GM23338 (cell line): ENCODE measurements around the gene C1QA. TPM values are rescaled to one million over a fixed set of nuclear protein-coding genes. Genes with fewer than 3 reads are reported as not detected.
A peak's percentile ranks its signal among the peaks of the same experiment; 100 is the strongest.

Source experiments
- ATAC-seq: fragments of 200-7000 bp; cut with Tn5 transposase; 3 replicates; pipeline ENCODE4 v1.9.1; 2020
- DNase-seq: peaks from one replicate; pipeline ENCODE4 v3.0.0-alpha.2; 2015; ENCODE audit warnings: low spot score
- H2AFZ ChIP-seq: fragments of 200-600 bp; sonication (generic); 2 replicates; pipeline ENCODE4 v1.8.0; 2016; ENCODE audit warnings: antibody characterized with exemption, mild to moderate bottlenecking, moderate library complexity
- H3F3A ChIP-seq: fragments of 200-600 bp; sonication (generic); replicated peaks from 2 replicates; pipeline ENCODE4 v1.8.0; 2017; ENCODE audit warnings: antibody characterized with exemption, mixed run types, low read depth
- H3K27ac ChIP-seq: fragments of 200-600 bp; sonication (generic); 2 replicates; pipeline ENCODE4 v1.6.1; 2016; ENCODE audit warnings: low read depth
- H3K27me3 ChIP-seq: fragments of 200-600 bp; sonication (generic); 2 replicates; pipeline ENCODE4 v1.8.0; 2016; ENCODE audit warnings: mild to moderate bottlenecking, mixed run types, moderate library complexity; ENCODE audit not compliant: insufficient read depth
- H3K36me3 ChIP-seq: fragments of 200-600 bp; sonication (generic); 2 replicates; pipeline ENCODE4 v1.8.0; 2016; ENCODE audit warnings: mild to moderate bottlenecking; ENCODE audit not compliant: insufficient read depth
- H3K4me1 ChIP-seq: fragments of 200-600 bp; sonication (generic); 2 replicates; pipeline ENCODE4 v1.8.0; 2016; ENCODE audit warnings: mild to moderate bottlenecking, moderate library complexity; ENCODE audit not compliant: insufficient read depth
- H3K4me2 ChIP-seq: fragments of 200-600 bp; sonication (generic); 2 replicates; pipeline ENCODE4 v1.7.1; 2017; ENCODE audit warnings: mixed run types
- H3K4me3 ChIP-seq: fragments of 200-600 bp; sonication (generic); 2 replicates; pipeline ENCODE4 v1.6.1; 2016; ENCODE audit warnings: mixed run types
- H3K79me2 ChIP-seq: fragments of 200-600 bp; sonication (generic); replicated peaks from 2 replicates; pipeline ENCODE4 v1.8.0; 2017; ENCODE audit warnings: mild to moderate bottlenecking; ENCODE audit not compliant: insufficient read depth
- H3K9me2 ChIP-seq: fragments of 200-600 bp; sonication (generic); 2 replicates; pipeline ENCODE4 v1.8.0; 2017; ENCODE audit not compliant: insufficient read depth
- H4K20me1 ChIP-seq: fragments of 200-600 bp; sonication (generic); replicated peaks from 2 replicates; pipeline ENCODE4 v1.8.0; 2017; ENCODE audit warnings: mild to moderate bottlenecking; ENCODE audit not compliant: insufficient read depth
- H3K27ac Mint-ChIP-seq: 2 replicates; pipeline ENCODE4 v1.8.0; 2020; ENCODE audit warnings: inconsistent platforms, mild to moderate bottlenecking, moderate library complexity, mixed read lengths
- H3K27me3 Mint-ChIP-seq: 3 replicates; pipeline ENCODE4 v1.8.0; 2022; ENCODE audit warnings: low read depth, mild to moderate bottlenecking, moderate library complexity, mixed read lengths, inconsistent platforms; ENCODE audit not compliant: insufficient read depth, poor library complexity
- H3K36me3 Mint-ChIP-seq: 3 replicates; pipeline ENCODE4 v1.8.0; 2021; ENCODE audit warnings: low read depth, mild to moderate bottlenecking, inconsistent platforms, moderate library complexity, mixed read lengths
- H3K4me1 Mint-ChIP-seq: 3 replicates; pipeline ENCODE4 v1.8.0; 2020; ENCODE audit warnings: mild to moderate bottlenecking, inconsistent platforms, mixed read lengths
- H3K4me3 Mint-ChIP-seq: 3 replicates; pipeline ENCODE4 v1.8.0; 2021; ENCODE audit warnings: moderate library complexity, mild to moderate bottlenecking, inconsistent platforms, mixed read lengths
- H3K9me3 Mint-ChIP-seq: 3 replicates; pipeline ENCODE4 v1.8.0; 2020; ENCODE audit warnings: moderate library complexity, mild to moderate bottlenecking, inconsistent platforms, mixed read lengths
- CREB1 ChIP-seq: fragments of 250-450 bp; sonication (Bioruptor Pico); IDR thresholded peaks from 2 replicates; pipeline ENCODE4 v1.5.0; 2020; ENCODE audit warnings: low read depth, mild to moderate bottlenecking, moderate library complexity
- EZH2 ChIP-seq: fragments of 200-600 bp; sonication (generic); IDR thresholded peaks from one replicate; pipeline ENCODE4 v1.8.0; 2017; ENCODE audit warnings: antibody characterized with exemption, mild to moderate bottlenecking, low read depth; ENCODE audit not compliant: unreplicated experiment
- EZH2phosphoT487 ChIP-seq: fragments of 200-600 bp; sonication (generic); IDR thresholded peaks from one replicate; pipeline ENCODE4 v1.8.1; 2018; ENCODE audit warnings: antibody characterized with exemption; ENCODE audit not compliant: unreplicated experiment
- JUNB ChIP-seq: IDR thresholded peaks from one replicate; pipeline ENCODE4 v1.6.1; 2016; ENCODE audit warnings: antibody characterized with exemption; ENCODE audit not compliant: unreplicated experiment
- NANOG ChIP-seq: IDR thresholded peaks from 2 replicates; pipeline ENCODE4 v1.6.1; 2016; ENCODE audit warnings: antibody characterized with exemption, borderline replicate concordance
- POLR2AphosphoS5 ChIP-seq: IDR thresholded peaks from 2 replicates; pipeline ENCODE4 v1.6.1; 2016; ENCODE audit warnings: antibody characterized with exemption, low read depth
- STAT1 ChIP-seq: IDR thresholded peaks from one replicate; pipeline ENCODE4 v1.6.1; 2016; ENCODE audit warnings: antibody characterized with exemption; ENCODE audit not compliant: unreplicated experiment
- ZNF114 ChIP-seq: fragments of 250-450 bp; sonication (Bioruptor Pico); IDR thresholded peaks from 2 replicates; pipeline ENCODE4 v1.5.0; 2020; ENCODE audit warnings: mild to moderate bottlenecking, moderate library complexity
- ZNF331 ChIP-seq: fragments of 250-450 bp; sonication (Bioruptor Pico); IDR thresholded peaks from 2 replicates; pipeline ENCODE4 v1.5.0; 2020; ENCODE audit warnings: low read depth, mild to moderate bottlenecking, moderate library complexity
- polyA plus RNA-seq: library from polyadenylated mRNA; unstranded; fragments of >200 nt; fragmentation: Nextera tagmentation; extraction: Ambion mirVana; gene quantifications from 2 replicates; pipeline ENCODE4 v1.2.1, GENCODE V29; 2016
- total RNA-seq: library from RNA; depleted of rRNA; stranded (reverse); fragments of >200 nt; shearing (Covaris generic); gene quantifications from 2 replicates; pipeline ENCODE4 v1.2.3, GENCODE V29; 2014
- TF ChIP-seq, protein P1 (sequence below): IDR thresholded peaks from 2 replicates; pipeline ENCODE4 v1.6.1; 2016; ENCODE audit warnings: antibody characterized with exemption
- TF ChIP-seq, protein P2 (sequence below), 2 experiments: fragments of 200-600 bp in 1 of 2; sonication (generic) in 1 of 2; conservative IDR thresholded peaks; 2 replicates each; pipeline versions ENCODE4 v1.5.1 to v1.6.1; 2016 to 2017; ENCODE audit warnings: antibody characterized with exemption in 2 of 2, low read depth in 2 of 2, mild to moderate bottlenecking in 2 of 2, moderate library complexity in 1 of 2
- TF ChIP-seq, protein P3 (sequence below): fragments of 250-450 bp; sonication (Bioruptor Pico); IDR thresholded peaks from 2 replicates; pipeline ENCODE4 v1.5.0; 2020; ENCODE audit warnings: mild to moderate bottlenecking, moderate library complexity

Gene C1QA
- total and polyA plus RNA-seq, 2 experiments from 2014 or later: not detected

DNA sequence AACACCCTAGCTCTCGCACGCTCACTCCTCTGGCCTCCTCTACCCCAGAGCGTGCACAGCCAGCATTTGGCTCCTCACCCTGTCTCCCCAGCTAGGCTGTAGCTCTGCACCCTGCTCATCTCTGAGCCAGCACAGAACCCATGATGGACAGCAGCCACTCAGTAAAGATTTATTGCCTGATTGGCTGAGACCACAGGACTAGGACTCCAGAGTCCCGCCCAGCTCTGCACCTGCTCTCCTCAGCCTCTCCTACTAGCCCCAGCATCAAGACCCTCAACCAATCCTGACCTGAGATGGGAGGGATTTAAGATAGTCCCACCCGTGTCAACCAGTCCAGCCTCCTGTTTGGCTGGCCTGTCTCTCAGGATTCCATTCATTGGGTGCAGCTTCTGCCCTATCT is 25.9 kb downstream of the C1QA start:
- Histone ChIP-seq H3K9me2 (no peaks in the 10 kb centered on the region), H3K4me2 (no peak overlapping the region), H3K27me3 (no peaks in the 10 kb centered on the region), H2AFZ (0 out of 2 replicates have a peak overlapping the region, but pooled peaks have one; percentile 43), H3K4me1 (no peaks in the 10 kb centered on the region), H3F3A (no peaks in the 10 kb centered on the region), H3K4me3 (no peak overlapping the region), H3K36me3 (no peaks in the 10 kb centered on the region), H3K79me2 (no peaks in the 10 kb centered on the region), H3K27ac (no peak overlapping the region), H4K20me1 (no peaks in the 10 kb centered on the region)
- H3K36me3 Mint-ChIP-seq: no peaks in the 10 kb centered on the region
- H3K4me3 Mint-ChIP-seq: 0 out of 3 replicates have a peak overlapping the region, but pooled peaks have one; percentile 11
- TF ChIP-seq CREB1 (CRISPR knock-in tag): no peak
- no peak overlapping the region for H3K27ac Mint-ChIP-seq
- H3K4me1 Mint-ChIP-seq: peaks cover 3% of the 10 kb centered on the region; the same call in 1 of the 3 replicates
- no peaks in the 10 kb centered on the region; the same call in 2 of the 3 replicates for H3K9me3 Mint-ChIP-seq
- DNase-seq (peak; percentile 80), ATAC-seq (peak; percentile 95)
- peaks cover 12% of the 10 kb centered on the region for H3K27me3 Mint-ChIP-seq

DNA sequence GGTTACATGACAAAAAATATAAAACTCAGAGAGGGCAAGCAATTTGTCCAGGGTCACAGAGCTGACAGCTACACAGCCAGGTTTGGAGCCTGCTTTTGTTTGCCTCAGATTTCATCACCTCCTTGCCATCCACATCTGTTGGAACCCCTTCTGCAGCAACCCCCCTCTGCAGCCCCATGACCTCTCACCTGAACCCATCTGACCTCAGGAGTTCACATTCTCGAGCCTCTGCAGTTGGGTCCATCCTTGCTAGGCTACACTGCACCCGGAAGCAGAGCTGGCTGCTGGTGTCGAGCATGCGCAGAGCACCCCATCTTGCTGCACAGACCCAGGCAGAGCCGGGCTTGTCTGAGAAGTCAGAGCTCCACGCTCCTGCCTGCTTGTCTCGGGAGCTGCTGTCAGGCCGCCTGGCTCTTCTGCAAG is 26.6 kb downstream of the C1QA start:
- no peak overlapping the region for H3K27ac Mint-ChIP-seq
- no peaks in the 10 kb centered on the region for H3K36me3 ChIP-seq
- no peak overlapping the region for H3K4me3 Mint-ChIP-seq
- TF ChIP-seq NANOG (no peak), CREB1 (CRISPR knock-in tag) (no peak), POLR2AphosphoS5 (no peak), EZH2 (no peak), EZH2phosphoT487 (no peak), ZNF331 (no peak), ZNF114 (no peak), STAT1 (no peak), JUNB (no peak)
- TF ChIP-seq, protein P1, sequence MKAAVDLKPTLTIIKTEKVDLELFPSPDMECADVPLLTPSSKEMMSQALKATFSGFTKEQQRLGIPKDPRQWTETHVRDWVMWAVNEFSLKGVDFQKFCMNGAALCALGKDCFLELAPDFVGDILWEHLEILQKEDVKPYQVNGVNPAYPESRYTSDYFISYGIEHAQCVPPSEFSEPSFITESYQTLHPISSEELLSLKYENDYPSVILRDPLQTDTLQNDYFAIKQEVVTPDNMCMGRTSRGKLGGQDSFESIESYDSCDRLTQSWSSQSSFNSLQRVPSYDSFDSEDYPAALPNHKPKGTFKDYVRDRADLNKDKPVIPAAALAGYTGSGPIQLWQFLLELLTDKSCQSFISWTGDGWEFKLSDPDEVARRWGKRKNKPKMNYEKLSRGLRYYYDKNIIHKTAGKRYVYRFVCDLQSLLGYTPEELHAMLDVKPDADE: no peak
- TF ChIP-seq, protein P2, sequence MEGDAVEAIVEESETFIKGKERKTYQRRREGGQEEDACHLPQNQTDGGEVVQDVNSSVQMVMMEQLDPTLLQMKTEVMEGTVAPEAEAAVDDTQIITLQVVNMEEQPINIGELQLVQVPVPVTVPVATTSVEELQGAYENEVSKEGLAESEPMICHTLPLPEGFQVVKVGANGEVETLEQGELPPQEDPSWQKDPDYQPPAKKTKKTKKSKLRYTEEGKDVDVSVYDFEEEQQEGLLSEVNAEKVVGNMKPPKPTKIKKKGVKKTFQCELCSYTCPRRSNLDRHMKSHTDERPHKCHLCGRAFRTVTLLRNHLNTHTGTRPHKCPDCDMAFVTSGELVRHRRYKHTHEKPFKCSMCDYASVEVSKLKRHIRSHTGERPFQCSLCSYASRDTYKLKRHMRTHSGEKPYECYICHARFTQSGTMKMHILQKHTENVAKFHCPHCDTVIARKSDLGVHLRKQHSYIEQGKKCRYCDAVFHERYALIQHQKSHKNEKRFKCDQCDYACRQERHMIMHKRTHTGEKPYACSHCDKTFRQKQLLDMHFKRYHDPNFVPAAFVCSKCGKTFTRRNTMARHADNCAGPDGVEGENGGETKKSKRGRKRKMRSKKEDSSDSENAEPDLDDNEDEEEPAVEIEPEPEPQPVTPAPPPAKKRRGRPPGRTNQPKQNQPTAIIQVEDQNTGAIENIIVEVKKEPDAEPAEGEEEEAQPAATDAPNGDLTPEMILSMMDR (conservative IDR thresholded peaks at IDR 0.05; ENCODE audit: low read depth in 2 of 2): no peak
- TF ChIP-seq, protein P3, sequence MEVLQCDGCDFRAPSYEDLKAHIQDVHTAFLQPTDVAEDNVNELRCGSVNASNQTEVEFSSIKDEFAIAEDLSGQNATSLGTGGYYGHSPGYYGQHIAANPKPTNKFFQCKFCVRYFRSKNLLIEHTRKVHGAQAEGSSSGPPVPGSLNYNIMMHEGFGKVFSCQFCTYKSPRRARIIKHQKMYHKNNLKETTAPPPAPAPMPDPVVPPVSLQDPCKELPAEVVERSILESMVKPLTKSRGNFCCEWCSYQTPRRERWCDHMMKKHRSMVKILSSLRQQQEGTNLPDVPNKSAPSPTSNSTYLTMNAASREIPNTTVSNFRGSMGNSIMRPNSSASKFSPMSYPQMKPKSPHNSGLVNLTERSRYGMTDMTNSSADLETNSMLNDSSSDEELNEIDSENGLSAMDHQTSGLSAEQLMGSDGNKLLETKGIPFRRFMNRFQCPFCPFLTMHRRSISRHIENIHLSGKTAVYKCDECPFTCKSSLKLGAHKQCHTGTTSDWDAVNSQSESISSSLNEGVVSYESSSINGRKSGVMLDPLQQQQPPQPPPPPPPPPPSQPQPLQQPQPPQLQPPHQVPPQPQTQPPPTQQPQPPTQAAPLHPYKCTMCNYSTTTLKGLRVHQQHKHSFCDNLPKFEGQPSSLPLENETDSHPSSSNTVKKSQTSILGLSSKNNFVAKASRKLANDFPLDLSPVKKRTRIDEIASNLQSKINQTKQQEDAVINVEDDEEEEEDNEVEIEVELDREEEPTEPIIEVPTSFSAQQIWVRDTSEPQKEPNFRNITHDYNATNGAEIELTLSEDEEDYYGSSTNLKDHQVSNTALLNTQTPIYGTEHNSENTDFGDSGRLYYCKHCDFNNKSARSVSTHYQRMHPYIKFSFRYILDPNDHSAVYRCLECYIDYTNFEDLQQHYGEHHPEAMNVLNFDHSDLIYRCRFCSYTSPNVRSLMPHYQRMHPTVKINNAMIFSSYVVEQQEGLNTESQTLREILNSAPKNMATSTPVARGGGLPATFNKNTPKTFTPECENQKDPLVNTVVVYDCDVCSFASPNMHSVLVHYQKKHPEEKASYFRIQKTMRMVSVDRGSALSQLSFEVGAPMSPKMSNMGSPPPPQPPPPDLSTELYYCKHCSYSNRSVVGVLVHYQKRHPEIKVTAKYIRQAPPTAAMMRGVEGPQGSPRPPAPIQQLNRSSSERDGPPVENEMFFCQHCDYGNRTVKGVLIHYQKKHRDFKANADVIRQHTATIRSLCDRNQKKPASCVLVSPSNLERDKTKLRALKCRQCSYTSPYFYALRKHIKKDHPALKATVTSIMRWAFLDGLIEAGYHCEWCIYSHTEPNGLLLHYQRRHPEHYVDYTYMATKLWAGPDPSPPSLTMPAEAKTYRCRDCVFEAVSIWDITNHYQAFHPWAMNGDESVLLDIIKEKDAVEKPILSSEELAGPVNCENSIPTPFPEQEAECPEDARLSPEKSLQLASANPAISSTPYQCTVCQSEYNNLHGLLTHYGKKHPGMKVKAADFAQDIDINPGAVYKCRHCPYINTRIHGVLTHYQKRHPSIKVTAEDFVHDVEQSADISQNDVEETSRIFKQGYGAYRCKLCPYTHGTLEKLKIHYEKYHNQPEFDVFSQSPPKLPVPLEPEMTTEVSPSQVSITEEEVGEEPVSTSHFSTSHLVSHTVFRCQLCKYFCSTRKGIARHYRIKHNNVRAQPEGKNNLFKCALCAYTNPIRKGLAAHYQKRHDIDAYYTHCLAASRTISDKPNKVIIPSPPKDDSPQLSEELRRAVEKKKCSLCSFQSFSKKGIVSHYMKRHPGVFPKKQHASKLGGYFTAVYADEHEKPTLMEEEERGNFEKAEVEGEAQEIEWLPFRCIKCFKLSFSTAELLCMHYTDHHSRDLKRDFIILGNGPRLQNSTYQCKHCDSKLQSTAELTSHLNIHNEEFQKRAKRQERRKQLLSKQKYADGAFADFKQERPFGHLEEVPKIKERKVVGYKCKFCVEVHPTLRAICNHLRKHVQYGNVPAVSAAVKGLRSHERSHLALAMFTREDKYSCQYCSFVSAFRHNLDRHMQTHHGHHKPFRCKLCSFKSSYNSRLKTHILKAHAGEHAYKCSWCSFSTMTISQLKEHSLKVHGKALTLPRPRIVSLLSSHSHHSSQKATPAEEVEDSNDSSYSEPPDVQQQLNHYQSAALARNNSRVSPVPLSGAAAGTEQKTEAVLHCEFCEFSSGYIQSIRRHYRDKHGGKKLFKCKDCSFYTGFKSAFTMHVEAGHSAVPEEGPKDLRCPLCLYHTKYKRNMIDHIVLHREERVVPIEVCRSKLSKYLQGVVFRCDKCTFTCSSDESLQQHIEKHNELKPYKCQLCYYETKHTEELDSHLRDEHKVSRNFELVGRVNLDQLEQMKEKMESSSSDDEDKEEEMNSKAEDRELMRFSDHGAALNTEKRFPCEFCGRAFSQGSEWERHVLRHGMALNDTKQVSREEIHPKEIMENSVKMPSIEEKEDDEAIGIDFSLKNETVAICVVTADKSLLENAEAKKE (CRISPR knock-in tag): no peak

More for the DNA sequence above, 26.6 kb downstream of the C1QA start:
- no peak for ATAC-seq
- no peak for DNase-seq
- no peaks in the 10 kb centered on the region for H3K9me2 ChIP-seq
- no peak overlapping the region for H3K27ac ChIP-seq
- Mint-ChIP-seq H3K27me3 (peaks cover 12% of the 10 kb centered on the region), H3K36me3 (no peaks in the 10 kb centered on the region), H3K4me1 (peaks cover 3% of the 10 kb centered on the region; the same call in 1 of the 3 replicates), H3K9me3 (no peaks in the 10 kb centered on the region; the same call in 2 of the 3 replicates)
- H3K4me2 ChIP-seq: no peak overlapping the region
- no peaks in the 10 kb centered on the region for H3K4me1 ChIP-seq
- no peaks in the 10 kb centered on the region for H3K79me2 ChIP-seq
- H2AFZ ChIP-seq: no peak overlapping the region; the same call in 1 of the 2 replicates
- H3K4me3 ChIP-seq: no peak overlapping the region
- no peaks in the 10 kb centered on the region for H3K27me3 ChIP-seq
- no peaks in the 10 kb centered on the region for H3F3A ChIP-seq
- no peaks in the 10 kb centered on the region for H4K20me1 ChIP-seq
